Endodermal cell (in vitro differentiated cells): Measurements from ENCODE around the gene DUT. TPM values are rescaled to one million over a fixed set of nuclear protein-coding genes. Genes with fewer than 3 reads are reported as not detected.

ENCODE experiments used
- DNase-seq: peaks from one replicate; pipeline ENCODE4 v3.0.0-alpha.2; 2017
- H3K27ac ChIP-seq: 2 replicates; pipeline ENCODE4 v1.5.1; 2013; ENCODE audit warnings: mild to moderate bottlenecking, low read depth, low read length, moderate library complexity
- H3K27me3 ChIP-seq: 2 replicates; pipeline ENCODE4 v1.6.1; 2013; ENCODE audit warnings: mild to moderate bottlenecking, low read length, moderate library complexity; ENCODE audit not compliant: insufficient read depth, control insufficient read depth, poor library complexity, severe bottlenecking
- H3K36me3 ChIP-seq: 2 replicates; pipeline ENCODE4 v1.7.0; 2013; ENCODE audit warnings: mild to moderate bottlenecking, low read length, moderate library complexity; ENCODE audit not compliant: control insufficient read depth, insufficient read depth
- H3K4me1 ChIP-seq: one replicate; pipeline ENCODE4 v1.7.0; 2013; ENCODE audit warnings: low read length; ENCODE audit not compliant: control insufficient read depth, insufficient read depth
- H3K4me3 ChIP-seq: 2 replicates; pipeline ENCODE4 v1.5.1; 2013; ENCODE audit warnings: mild to moderate bottlenecking, low read length, moderate library complexity
- H3K9ac ChIP-seq: 2 replicates; pipeline ENCODE4 v1.6.1; 2013; ENCODE audit warnings: mild to moderate bottlenecking, low read length, moderate library complexity; ENCODE audit not compliant: poor library complexity, severe bottlenecking; ENCODE audit errors: extremely low read depth
- H3K9me3 ChIP-seq: 2 replicates; pipeline ENCODE4 v1.6.1; 2013; ENCODE audit warnings: mild to moderate bottlenecking, low read length, moderate library complexity; ENCODE audit not compliant: control insufficient read depth
- H3K27ac Mint-ChIP-seq: 2 replicates; pipeline ENCODE4 v1.8.0; 2020; ENCODE audit warnings: mixed read lengths
- H3K27me3 Mint-ChIP-seq: 2 replicates; pipeline ENCODE4 v1.8.0; 2021; ENCODE audit warnings: mild to moderate bottlenecking, mixed read lengths; ENCODE audit not compliant: insufficient read depth
- H3K36me3 Mint-ChIP-seq: 2 replicates; pipeline ENCODE4 v1.8.0; 2020; ENCODE audit warnings: low read depth, mixed read lengths
- H3K4me1 Mint-ChIP-seq: 2 replicates; pipeline ENCODE4 v1.8.0; 2020; ENCODE audit warnings: mixed read lengths
- H3K4me3 Mint-ChIP-seq: 2 replicates; pipeline ENCODE4 v1.8.0; 2020; ENCODE audit warnings: mild to moderate bottlenecking, moderate library complexity, mixed read lengths
- H3K9me3 Mint-ChIP-seq: 2 replicates; pipeline ENCODE4 v1.8.0; 2020; ENCODE audit warnings: mild to moderate bottlenecking, mixed read lengths
- CTCF ChIP-seq: fragments of 200-600 bp; sonication (generic); conservative IDR thresholded peaks from 2 replicates; pipeline ENCODE4 v1.5.0; 2021; ENCODE audit warnings: antibody characterized with exemption, mild to moderate bottlenecking
- WGBS, 2 experiments: methylation state at CpG; one replicate each; pipeline versions ENCODE4 v1.1.5 to v1.1.7; 2013; ENCODE audit warnings: missing lambda C conversion rate in 2 of 2, mixed read lengths in 1 of 2; ENCODE audit not compliant: insufficient coverage in 1 of 2, insufficient read length in 1 of 2; 5-methylcytosine and 5-hydroxymethylcytosine counted together
- total RNA-seq, 2 donors: library from RNA; stranded (reverse); fragmentation: NEBNext Ultra II Directional in 1 of 2; extraction: Animal tissue kit (Norgen Biotek cat#: 25700) in 1 of 2; gene quantifications; 2 replicates in 1 of 2; 3 replicates in 1 of 2; pipeline ENCODE4 v1.2.1, GENCODE V29; 2021

DUT gene
- total RNA-seq, 2 donors from 2014 or later, result 70.9 to 74.2 TPM

GRCh38 chr15:48292458-48292857, 38.8 kb upstream of the DUT start:
- no peak overlapping the region for H3K27ac ChIP-seq
- H3K27me3 ChIP-seq, result no peaks in the 10 kb centered on the region
- no peaks in the 10 kb centered on the region for H3K36me3 Mint-ChIP-seq
- H3K36me3 ChIP-seq, result no peaks in the 10 kb centered on the region
- WGBS, 2 experiments, result 94 to 100% methylated on average over 2 to 4 of the region's 4 CpGs
- no peak for TF ChIP-seq CTCF
- no peak overlapping the region for H3K4me3 ChIP-seq
- H3K27me3 Mint-ChIP-seq, result no peaks in the 10 kb centered on the region
- H3K4me3 Mint-ChIP-seq, result no peak overlapping the region
- H3K4me1 Mint-ChIP-seq, result peaks cover 9% of the 10 kb centered on the region
- peaks cover 4% of the 10 kb centered on the region for H3K4me1 ChIP-seq
- H3K27ac Mint-ChIP-seq, result no peak overlapping the region
- no peaks in the 10 kb centered on the region for H3K9me3 ChIP-seq
- H3K9ac ChIP-seq, result no peak overlapping the region
- no peak for DNase-seq
- H3K9me3 Mint-ChIP-seq, result no peaks in the 10 kb centered on the region

GRCh38 chr15:48297668-48298067, 33.6 kb upstream of the DUT start:
- peak; percentile 52 for TF ChIP-seq CTCF

GRCh38 chr15:48298914-48299313, 32.3 kb upstream of the DUT start:
- no peak overlapping the region for H3K4me3 Mint-ChIP-seq
- H3K27ac Mint-ChIP-seq, result no peak overlapping the region
- Histone ChIP-seq H3K27ac (no peak overlapping the region), H3K4me1 (peaks cover 19% of the 10 kb centered on the region), H3K4me3 (no peak overlapping the region), H3K27me3 (no peaks in the 10 kb centered on the region), H3K36me3 (no peaks in the 10 kb centered on the region), H3K9ac (no peak overlapping the region), H3K9me3 (no peaks in the 10 kb centered on the region)
- H3K4me1 Mint-ChIP-seq, result peaks cover 34% of the 10 kb centered on the region
- H3K36me3 Mint-ChIP-seq, result no peaks in the 10 kb centered on the region
- TF ChIP-seq CTCF, result no peak
- no peaks in the 10 kb centered on the region for H3K27me3 Mint-ChIP-seq
- WGBS, 2 experiments, result 13 to 15% methylated on average over 2 of the region's 2 CpGs
- DNase-seq, result no peak
- peaks cover 1% of the 10 kb centered on the region for H3K9me3 Mint-ChIP-seq

More at GRCh38 chr15:48297668-48298067, 33.6 kb upstream of the DUT start:
- Histone ChIP-seq H3K9me3 (no peaks in the 10 kb centered on the region), H3K4me3 (no peak overlapping the region), H3K9ac (no peak overlapping the region), H3K27me3 (no peaks in the 10 kb centered on the region), H3K36me3 (no peaks in the 10 kb centered on the region), H3K4me1 (peaks cover 12% of the 10 kb centered on the region), H3K27ac (no peak overlapping the region)
- H3K4me1 Mint-ChIP-seq, result peaks cover 27% of the 10 kb centered on the region
- no peaks in the 10 kb centered on the region for H3K27me3 Mint-ChIP-seq
- peaks cover 1% of the 10 kb centered on the region for H3K9me3 Mint-ChIP-seq
- no peak for DNase-seq
- no peak overlapping the region for H3K4me3 Mint-ChIP-seq
- H3K27ac Mint-ChIP-seq, result no peak overlapping the region
- H3K36me3 Mint-ChIP-seq, result no peaks in the 10 kb centered on the region
- WGBS, 2 experiments, result 94% methylated on average over 2 of the region's 2 CpGs; no CpG with 5 or more reads in 1 of the 2 experiments
